MV-4-11 (cell line): Measurements from ENCODE around the gene SNX19.
"Not testable (repeated sequence)": the region's sequence is repeated elsewhere in the genome, so short reads cannot be mapped to it uniquely, and the experiment has no call there.

Source experiments
- DNase-seq: peaks from one replicate; lab custom pipeline; 2025; lab: John Stamatoyannopoulos, UW

Gene SNX19, protein sequence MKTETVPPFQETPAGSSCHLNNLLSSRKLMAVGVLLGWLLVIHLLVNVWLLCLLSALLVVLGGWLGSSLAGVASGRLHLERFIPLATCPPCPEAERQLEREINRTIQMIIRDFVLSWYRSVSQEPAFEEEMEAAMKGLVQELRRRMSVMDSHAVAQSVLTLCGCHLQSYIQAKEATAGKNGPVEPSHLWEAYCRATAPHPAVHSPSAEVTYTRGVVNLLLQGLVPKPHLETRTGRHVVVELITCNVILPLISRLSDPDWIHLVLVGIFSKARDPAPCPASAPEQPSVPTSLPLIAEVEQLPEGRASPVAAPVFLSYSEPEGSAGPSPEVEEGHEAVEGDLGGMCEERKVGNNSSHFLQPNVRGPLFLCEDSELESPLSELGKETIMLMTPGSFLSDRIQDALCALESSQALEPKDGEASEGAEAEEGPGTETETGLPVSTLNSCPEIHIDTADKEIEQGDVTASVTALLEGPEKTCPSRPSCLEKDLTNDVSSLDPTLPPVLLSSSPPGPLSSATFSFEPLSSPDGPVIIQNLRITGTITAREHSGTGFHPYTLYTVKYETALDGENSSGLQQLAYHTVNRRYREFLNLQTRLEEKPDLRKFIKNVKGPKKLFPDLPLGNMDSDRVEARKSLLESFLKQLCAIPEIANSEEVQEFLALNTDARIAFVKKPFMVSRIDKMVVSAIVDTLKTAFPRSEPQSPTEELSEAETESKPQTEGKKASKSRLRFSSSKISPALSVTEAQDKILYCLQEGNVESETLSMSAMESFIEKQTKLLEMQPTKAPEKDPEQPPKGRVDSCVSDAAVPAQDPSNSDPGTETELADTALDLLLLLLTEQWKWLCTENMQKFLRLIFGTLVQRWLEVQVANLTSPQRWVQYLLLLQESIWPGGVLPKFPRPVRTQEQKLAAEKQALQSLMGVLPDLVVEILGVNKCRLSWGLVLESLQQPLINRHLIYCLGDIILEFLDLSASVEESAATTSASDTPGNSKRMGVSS

DNA sequence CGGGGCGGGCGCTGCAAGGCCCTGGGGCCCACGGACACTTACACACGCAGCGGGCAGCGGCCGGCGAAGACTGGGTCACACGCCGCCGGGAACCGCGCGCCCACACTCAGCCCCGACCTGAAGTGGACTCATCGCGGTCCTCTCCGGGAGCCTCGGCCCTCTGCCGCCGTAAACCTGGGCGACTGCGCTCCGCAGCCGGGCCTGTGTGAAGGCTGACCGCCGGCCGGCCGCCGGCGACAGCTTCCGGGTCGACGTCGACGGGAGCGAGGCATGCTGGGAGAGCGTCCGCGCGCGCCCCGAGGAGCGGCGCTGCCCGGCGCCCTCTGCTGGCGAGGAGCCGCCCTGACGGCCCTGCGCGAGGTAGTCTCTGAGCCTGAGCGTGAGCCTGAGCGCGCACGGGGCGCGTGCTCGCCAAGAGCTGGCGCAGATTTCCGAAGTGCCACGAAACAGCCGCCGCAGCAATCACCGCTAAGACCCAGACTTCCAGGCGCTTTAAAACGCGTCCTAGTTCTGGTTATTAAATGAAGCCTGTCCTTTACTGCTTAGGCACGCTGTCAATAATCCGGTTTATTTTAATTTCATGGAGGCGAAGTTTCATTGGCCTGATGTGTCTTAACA is at the start of gene SNX19:
Gene SNX19 (minus strand): TSS at position 242 of the 618 bp plus-strand sequence. CDS start 540 bp downstream, outside the sequence.
- DNase-seq = peak; percentile 83

DNA sequence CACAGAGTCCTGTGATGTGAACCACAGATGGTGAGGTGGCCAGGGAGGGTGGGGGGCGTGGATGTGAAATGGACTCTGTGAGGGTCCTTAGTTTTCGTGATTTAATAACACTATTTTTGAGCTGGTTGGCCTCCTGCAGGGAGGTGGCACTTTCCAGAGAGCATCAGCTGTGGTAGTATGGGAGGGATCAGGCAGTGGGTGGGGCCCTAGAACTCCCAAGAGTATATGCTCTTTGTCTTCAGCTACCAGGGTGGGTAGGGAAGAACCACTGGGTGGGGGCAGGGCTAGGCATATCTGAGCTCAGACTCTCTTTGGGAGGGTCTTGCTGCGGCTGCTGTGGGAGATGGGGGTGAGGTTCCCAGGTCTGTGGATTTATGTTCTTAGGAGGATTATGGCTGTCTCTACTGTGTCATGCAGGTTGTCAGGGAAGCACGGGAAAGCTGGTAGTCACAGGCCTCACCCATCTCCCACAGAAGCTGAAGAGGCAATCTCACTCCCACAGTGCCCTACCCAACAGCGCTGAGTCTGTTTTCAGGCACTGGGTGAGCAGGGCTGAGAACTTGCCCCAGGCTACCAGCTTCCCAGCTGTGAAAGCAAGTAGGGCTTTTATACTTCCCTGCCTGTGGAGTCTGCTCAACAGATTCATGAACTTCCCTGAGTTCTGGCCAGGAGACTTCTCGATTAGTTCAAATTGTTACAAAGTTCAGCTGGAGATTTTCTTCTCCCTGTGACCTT is 47.9 kb upstream of the SNX19 start:
- DNase-seq = no peak

DNA sequence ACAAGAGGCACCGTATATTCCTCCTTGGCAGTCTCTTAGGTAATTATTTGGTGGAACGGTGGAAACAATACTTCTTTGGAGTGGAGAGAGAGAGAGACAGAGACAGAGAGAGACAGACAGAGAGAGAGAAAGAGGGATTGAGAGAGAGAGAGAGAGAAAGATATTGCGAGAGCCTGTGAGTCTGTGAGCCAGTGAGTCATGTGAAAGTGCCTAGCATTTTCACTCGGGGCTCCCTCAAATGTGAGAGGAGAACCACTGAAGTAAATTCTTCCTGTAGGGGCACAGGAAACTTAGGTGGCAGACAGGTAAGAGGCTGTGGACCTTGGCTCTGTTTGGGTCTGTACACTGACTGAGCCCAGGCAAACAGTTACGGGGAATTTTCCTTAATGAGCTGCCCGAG is 31.6 kb upstream of the SNX19 start:
- no peak for DNase-seq

DNA sequence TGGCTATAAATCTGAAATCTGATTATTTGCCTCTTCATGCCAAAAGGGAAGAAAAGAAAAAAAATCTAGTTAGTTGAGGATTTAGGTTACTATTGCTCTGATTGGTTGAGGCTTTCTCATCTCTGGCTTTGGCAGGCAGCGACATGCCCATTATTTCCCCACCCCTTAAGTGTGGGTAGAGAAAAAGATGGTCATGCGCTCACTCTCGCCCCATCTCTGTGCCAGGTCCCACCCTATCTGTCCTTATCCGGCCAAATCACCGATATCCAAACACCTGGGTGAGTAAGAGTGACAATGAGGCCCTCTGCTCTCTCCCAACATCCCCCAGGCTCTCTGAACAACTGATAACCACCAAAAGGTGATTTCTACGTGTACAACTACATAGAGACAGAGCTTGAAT is 31.2 kb upstream of the SNX19 start:
- DNase-seq = no peak

DNA sequence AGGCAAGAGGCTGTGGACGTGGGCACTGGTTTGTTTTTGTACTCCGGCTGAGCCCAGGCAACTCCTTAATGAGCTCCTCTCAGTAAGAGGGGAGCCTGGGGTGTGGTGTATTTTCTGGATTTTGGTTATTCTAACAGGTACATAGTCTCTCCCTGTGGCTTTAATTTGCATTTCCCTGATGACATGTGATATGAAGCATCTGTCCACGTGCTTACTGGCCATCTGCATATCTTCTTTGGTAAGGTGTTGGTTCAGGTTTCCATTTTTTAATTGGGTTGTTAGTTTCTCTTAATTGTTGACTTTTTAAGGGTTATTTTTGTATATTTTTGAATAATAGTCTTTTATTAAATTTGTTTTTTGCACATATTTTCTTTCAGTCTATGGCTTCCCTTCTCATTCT is 30.8 kb upstream of the SNX19 start:
- DNase-seq = no peak

DNA sequence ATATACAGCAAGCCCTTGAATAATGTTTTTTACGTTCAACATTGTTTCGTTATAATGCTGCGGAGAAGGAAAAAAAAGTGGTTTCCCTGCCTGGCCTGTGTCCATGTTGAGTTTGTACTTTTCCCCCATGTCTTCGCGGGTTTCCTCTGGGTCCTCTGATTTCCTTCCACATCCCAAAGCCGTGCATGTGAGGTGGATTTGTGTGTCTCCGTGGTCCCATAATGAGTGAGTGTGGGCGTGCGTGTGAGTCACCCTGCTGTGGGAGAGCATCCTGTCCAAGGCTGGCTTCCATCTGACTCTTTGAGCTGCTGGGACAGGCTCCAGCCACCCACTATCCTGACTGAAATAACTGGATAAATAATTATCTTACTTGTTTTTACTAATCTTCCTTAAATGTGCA is 29.6 kb upstream of the SNX19 start:
- DNase-seq = no peak

DNA sequence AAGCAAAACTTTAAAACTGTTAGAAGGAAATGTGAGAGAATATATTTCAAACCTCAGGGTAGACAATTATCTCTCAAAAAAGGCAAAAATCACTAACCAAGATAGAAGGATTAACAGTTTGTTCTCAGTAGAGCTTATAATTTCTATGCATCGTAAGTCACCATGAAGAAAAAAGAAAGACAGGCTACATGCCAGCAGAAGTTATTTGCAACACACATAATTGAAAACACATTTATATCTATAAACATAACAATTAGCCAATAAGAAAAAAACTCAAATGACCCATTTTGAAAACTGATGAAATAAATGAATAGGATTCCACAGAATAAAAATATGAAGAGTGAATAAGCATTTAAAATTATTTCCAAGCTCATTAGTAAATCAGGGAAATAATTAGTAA is 24.4 kb upstream of the SNX19 start:
- no peak for DNase-seq

DNA sequence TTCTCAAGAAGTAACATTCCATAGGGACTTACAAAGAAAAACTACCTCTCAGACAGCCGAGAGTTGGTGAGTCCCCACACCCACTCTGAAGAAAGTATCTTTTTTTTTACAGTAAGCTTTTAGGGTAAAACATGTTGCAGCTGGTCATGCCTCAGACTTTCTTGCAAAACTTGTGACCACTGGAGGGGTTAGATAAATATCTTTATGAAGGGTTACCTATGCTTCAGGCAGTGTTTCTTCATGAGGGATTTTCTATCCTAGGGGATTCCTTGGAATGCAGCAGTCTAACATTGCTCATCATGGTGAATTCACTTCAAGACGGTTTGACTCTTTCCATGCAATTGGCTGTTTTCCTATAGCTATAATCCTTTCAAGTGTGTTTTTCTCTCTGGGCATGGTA is 20.8 kb upstream of the SNX19 start:
- no peak for DNase-seq

DNA sequence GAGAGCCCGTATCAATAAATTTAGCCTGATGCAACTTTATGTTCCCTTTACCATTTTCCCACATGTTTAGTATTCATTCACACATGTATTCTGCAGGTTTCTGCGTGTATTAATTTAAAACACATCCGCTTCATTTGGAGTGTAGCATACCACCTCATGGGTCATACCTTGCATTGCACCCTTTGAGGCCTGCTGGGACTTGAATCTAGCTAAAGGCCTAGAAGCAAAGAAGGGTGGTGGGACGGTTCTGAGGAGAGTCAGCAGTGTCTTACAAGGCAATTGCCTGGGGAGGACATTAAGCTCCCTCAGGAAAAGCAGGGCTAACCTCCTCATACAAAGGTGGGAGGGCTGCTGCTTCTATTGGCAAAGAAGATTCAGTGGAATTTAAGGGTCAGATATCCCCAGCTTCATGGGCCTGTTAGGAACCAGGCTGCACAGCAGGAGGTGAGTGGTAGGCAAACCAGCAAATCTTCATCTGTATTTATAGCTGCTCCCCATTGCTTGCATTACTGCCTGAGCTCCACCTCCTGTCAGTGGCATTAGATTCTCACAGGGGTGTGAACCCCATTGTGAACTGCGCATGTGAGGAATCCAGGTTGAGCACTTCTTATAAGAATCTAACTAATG is 15.9 kb upstream of the SNX19 start:
- no peak for DNase-seq

DNA sequence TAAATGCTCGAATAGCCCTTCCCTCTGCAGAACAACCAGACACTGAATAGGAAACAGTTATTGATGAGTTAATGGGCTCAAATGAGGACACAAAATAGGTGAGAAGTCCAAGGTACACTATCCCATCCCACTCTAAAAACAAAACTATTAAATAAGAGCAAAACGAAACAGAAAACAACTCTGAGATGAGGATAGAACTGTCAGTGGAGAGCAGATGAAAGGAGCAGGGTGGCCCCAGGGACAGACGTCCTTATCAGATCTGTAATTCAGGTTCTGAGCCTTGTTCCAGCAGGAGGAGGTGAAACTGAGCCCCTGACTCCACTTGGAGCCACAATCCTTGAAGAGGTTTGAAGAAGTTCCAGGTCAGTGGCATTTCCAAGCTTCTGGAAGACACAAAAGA is 8.5 kb upstream of the SNX19 start:
- DNase-seq = no peak

DNA sequence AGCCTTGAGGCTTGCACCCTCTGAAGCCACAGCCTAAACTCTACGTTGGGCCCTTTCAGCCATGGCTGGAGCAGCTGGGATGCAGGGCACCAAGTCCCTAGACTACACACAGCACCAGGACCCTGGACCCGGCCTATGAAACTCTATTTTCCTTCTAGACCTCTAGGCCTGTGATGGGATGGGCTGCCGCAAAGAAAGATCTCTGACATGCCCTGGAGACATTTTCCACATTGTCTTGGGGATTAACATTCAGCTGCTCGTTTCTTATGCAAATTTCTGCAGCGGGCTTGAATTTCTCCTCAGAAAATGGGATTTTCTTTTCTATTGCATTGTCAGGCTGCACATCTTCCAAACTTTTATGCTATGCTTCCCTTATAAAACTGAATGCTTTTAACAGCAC is 4.3 kb upstream of the SNX19 start:
- not testable (repeated sequence) for DNase-seq

DNA sequence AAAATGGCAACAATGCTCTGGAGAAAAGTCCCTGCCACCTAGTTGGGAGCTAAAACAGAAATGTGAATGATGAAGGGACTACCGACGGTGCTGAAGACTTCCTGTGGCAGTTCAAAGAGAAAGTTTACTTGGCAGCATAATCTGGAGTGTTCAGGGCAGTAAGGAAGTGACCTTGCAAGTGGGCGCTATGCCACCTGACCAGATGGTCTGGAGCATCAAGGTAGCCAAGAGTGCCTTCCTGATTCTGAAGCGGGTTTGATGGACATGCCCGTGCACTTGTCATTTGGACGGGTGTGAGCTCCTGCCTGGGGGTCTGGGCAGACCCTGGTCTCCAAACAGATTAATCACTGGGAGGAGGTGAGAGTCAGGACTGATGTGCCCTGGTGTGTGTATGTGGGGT is 1.8 kb upstream of the SNX19 start:
- no peak for DNase-seq

DNA sequence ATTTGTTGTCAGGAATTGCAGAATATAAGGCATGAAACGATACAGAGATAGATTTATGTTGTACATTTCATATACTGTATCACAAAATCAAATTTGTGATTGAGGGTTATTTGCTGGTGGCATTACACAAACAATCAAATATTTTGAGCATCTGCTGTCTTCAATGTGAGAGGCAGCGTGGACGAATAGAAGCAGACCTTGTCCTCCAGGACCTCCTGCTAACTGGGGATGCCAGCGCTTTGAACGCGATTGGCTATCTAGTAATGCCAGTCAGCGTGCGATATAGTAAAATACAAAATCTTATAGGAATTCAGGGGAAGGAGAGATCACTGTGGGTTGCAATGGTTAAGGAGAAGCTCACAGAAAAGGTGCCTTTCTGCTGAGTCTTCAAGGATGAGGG is 631 bp upstream of the SNX19 start:
- no peak for DNase-seq

DNA sequence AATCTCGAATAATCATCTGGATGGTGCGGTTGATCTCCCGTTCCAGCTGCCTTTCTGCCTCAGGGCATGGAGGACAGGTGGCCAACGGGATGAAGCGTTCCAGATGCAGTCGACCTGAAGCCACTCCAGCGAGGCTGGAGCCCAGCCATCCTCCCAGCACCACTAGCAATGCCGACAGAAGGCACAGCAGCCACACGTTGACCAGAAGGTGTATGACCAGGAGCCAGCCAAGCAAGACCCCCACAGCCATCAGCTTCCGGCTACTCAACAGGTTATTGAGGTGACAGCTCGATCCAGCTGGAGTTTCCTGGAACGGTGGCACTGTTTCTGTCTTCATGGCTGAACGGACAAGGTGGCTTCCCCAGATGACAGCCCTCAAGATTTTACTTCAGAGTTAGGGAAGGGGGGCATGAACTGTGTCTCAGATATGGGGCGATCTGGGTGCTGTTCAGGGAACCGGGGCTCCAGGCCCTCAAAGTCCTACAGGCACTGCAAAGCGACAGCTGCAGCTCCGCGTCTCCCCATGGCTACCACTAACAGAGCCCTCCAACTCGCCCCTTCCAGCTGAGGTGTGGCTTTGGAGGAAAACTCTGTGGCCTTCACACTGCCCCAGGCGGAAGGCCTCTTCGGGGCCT is 559 bp downstream of the SNX19 start:
- DNase-seq = no peak

DNA sequence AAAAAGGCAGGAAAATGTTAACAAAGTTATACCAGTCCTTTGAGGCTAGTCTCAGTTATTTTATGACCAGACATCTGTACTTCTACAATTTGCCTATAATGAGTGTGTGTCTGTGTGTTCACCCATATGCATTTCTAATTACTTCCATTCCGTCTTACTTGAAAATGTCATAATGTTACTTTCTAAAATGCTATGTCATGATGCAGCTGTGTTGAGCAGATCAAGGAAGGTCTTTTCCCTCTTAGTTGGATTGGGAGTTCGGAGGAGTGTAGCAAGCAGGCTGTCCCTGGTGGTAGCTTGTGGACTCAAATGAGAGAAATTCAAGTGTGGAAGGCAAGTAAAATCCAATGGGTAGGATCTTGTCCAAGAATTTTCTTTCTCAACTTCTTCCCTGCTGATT is 3.0 kb downstream of the SNX19 start:
- DNase-seq = no peak

DNA sequence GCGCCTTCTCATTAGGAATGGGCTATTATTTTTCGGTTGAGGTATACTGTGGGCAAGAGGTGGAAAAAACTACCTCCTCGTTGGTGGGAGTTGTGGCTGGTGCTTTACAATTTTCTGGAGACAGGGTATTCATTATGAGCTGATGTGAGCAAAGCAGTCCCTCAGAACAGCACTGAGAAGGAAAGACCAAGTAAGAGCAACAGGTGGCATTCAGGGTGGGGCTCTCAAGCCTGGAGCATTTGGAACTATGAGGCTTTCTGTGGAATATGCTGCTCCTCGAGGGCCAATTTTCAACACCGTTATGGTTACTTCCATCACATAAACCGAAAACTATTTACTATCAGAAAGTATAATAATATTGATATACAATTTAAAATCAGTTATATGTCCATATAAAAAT is 3.7 kb downstream of the SNX19 start:
- no peak for DNase-seq

DNA sequence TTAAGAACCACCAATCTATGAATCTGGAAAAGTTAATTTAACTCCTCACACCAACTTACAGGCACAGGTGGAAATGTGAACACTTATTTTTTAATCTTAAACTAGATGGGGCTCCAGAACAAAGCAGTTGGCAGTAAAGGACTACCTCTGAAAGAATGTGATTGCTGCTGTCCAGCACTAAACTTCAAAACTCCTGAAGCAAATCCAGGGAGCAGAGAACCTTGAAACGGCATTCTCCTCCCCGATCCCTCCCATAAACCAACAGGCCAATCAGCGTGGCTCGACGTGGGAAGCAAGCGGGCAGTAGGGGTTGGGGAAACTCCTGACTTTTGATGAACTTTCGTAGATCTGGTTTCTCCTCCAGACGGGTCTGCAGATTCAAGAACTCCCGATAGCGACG is 5.0 kb downstream of the SNX19 start:
- no peak for DNase-seq

DNA sequence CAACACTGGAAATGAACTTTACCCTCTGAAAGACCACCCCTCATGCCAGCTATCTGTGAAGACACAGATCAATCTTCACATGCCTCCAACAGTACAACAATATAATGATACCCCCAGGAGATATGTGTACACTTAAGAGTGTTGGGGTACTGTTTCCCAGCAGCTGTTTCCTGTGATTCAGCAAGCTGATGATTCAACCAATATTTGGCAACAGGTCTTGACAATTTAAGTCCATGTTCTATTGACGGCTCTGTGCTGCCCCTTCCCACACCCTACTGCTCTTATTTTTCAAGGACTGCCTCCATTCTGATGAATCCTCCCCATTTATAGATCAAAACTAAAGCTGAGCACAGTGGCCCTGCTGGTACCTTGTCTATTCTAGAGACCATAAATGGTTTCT is 6.6 kb downstream of the SNX19 start:
- DNase-seq = peak; percentile 30

DNA sequence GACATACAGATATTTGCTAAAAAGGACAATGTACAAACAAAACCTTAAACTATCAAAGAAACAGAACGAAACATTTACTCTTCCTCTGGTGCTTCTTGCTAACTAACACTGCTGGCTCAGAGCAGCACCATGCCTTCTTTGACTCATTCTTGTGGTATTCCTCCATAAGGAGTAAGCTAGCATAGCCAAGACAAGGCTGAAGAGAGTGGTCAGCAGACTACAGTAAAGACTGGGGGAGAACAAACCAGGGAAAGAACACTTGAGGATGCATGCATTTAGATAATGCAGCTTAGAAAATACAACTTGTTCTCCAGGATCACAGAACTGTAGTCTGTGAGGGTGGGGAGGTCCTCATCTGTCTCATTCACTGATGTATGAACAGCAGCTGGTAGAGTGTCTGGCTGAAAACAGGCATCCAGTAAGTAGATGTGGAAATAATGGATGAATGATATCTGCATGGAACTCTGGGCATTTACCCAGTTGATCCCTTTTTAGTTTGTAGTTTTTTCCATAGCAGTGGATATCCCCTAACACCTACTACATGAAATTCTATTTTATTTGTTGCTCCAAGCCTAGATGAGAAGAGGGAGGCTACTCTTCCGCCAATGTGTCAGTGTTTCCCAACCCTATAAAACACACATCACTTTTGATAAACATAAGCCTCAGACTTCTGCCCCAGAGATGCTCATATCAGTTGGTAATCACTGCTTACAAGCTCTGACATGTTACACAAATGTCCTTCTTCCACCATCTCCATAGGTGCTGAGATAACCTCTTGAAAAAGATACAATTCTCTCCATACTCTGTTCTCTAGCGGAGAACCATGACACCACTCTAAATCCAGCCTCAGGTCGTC is 7.3 kb downstream of the SNX19 start:
- DNase-seq = no peak

DNA sequence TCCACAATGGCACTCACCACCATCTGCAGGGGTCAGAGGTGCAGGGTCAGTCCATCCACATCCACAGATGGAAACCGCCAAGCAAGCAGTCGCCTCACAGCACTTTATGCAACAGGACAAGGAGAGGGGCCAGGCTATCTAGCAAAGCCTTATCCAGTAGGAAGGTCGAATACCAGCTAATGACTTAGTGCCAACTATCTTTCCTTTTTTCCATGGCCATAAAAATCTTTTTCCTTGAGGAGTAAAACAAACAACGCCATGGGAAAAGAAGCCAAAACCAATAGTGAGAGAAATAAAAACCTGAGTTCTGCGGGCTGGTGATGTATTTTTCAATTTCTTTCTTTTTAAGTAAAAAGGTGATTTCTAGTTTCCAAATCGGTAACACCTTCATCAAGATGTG is 8.2 kb downstream of the SNX19 start:
- no peak for DNase-seq
